Nephron (organoid): ENCODE data around the gene SEMA5A.

Experiments
- H3K27ac Mint-ChIP-seq, 3 experiments: 2 replicates each; pipeline ENCODE4 v1.8.0; 2020; ENCODE audit warnings: mixed read lengths in 3 of 3, mild to moderate bottlenecking in 2 of 3, moderate library complexity in 1 of 3
- H3K27me3 Mint-ChIP-seq: 2 replicates; pipeline ENCODE4 v1.8.0; 2021; ENCODE audit warnings: low read depth, mild to moderate bottlenecking, moderate library complexity, mixed read lengths
- H3K36me3 Mint-ChIP-seq: 2 replicates; pipeline ENCODE4 v1.8.0; 2020; ENCODE audit warnings: low read depth, mixed read lengths
- H3K4me1 Mint-ChIP-seq: 2 replicates; pipeline ENCODE4 v1.8.0; 2020; ENCODE audit warnings: mixed read lengths
- H3K4me3 Mint-ChIP-seq, 3 experiments: 2 replicates each; pipeline ENCODE4 v1.8.0; 2020; ENCODE audit warnings: mild to moderate bottlenecking in 3 of 3, mixed read lengths in 3 of 3, moderate library complexity in 2 of 3
- H3K9me3 Mint-ChIP-seq: 2 replicates; pipeline ENCODE4 v1.8.0; 2020; ENCODE audit warnings: mixed read lengths
- TF ChIP-seq, protein P1 (sequence below), 3 experiments: fragments of 200-600 bp; sonication (generic); IDR thresholded peaks; one replicate each; pipeline ENCODE4 v1.5.0; 2021; ENCODE audit warnings: antibody characterized with exemption in 3 of 3; ENCODE audit not compliant: unreplicated experiment in 3 of 3

Gene SEMA5A

DNA sequence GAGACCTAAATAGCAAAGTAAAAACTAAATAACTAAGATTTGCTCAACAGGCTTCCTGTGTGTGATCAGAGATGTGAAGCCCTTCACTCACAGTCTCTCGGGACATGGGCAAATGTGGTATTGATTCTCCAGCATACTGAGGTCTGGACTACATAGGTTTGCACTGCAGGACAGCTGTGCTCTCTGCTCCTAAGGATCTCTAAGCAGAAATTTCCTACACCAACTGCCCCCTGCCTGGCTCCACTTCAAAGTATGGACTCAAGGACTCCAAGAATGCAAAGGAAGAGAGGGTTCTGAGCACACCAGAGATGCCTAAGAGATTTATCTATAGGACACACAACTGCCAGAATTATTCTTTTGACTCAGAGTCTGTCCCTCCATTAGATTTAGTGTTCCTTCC lies 487.2 kb downstream of the SEMA5A start:
- Mint-ChIP-seq H3K4me3 (no peak overlapping the region), H3K9me3 (no peaks in the 10 kb centered on the region), H3K36me3 (peaks cover 34% of the 10 kb centered on the region), H3K27me3 (no peaks in the 10 kb centered on the region), H3K27ac (peak overlapping the region in 1 of 3 experiments; percentile 60), H3K4me1 (peaks cover 20% of the 10 kb centered on the region)
- TF ChIP-seq, protein P1, sequence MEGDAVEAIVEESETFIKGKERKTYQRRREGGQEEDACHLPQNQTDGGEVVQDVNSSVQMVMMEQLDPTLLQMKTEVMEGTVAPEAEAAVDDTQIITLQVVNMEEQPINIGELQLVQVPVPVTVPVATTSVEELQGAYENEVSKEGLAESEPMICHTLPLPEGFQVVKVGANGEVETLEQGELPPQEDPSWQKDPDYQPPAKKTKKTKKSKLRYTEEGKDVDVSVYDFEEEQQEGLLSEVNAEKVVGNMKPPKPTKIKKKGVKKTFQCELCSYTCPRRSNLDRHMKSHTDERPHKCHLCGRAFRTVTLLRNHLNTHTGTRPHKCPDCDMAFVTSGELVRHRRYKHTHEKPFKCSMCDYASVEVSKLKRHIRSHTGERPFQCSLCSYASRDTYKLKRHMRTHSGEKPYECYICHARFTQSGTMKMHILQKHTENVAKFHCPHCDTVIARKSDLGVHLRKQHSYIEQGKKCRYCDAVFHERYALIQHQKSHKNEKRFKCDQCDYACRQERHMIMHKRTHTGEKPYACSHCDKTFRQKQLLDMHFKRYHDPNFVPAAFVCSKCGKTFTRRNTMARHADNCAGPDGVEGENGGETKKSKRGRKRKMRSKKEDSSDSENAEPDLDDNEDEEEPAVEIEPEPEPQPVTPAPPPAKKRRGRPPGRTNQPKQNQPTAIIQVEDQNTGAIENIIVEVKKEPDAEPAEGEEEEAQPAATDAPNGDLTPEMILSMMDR (IDR thresholded peaks at IDR 0.05; ENCODE audit: unreplicated experiment in 3 of 3): no peak

DNA sequence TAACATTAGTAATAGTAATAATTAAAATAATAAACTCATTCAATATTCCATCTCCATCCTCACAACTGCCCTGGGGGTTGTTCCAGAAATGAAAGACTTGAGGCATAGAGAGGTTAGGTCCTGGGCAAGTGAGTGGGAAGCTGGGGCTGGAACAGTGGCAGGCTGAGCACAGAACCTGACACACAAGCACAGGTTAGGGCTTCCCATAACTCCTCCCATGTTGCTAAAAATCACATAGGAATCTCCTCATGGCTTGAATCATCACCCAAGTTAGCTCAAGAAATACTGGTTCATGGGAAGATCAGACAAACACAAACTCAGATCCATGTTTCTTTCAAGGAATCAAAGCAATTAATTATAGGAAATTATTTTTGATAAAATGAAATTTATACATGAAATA lies 487.7 kb downstream of the SEMA5A start:
- Mint-ChIP-seq H3K9me3 (no peaks in the 10 kb centered on the region), H3K27me3 (no peaks in the 10 kb centered on the region), H3K36me3 (peaks cover 29% of the 10 kb centered on the region), H3K27ac (peak overlapping the region in 1 of 3 experiments; percentile 60), H3K4me3 (no peak overlapping the region), H3K4me1 (peaks cover 20% of the 10 kb centered on the region)
- TF ChIP-seq, protein P1 (IDR thresholded peaks at IDR 0.05; ENCODE audit: unreplicated experiment in 3 of 3): no peak

DNA sequence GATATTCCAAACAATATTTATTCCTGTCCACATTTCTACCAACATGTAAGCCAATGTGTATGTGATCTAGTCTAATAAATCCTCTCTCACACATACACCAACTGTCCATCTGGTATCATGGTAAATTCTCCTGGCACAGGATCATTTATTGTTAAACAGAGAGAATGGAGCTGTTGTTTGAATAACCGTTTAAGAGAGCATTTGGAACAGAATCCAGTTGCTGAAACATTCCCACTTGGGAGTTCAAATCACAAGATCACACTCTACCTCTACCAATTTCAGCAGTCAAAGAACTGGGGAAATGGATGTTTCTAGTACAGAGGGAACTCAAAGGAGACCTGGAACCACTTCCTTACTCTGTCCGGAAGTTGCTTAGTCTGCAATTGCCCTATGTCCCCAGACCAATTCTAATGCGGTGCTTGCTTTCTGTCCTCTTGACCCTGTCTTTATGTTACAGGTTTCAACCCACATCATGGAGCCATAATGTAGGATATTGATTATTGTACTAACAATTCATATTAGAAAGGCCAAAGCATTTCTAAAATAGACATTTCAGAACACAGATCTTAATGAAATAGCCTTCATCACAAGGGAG lies 488.4 kb downstream of the SEMA5A start:
- H3K27ac Mint-ChIP-seq: no peak overlapping the region
- no peaks in the 10 kb centered on the region for H3K9me3 Mint-ChIP-seq
- peaks cover 20% of the 10 kb centered on the region for H3K4me1 Mint-ChIP-seq
- TF ChIP-seq, protein P1 (IDR thresholded peaks at IDR 0.05; ENCODE audit: unreplicated experiment in 3 of 3): no peak
- peaks cover 26% of the 10 kb centered on the region for H3K36me3 Mint-ChIP-seq
- H3K27me3 Mint-ChIP-seq: no peaks in the 10 kb centered on the region
- no peak overlapping the region for H3K4me3 Mint-ChIP-seq

DNA sequence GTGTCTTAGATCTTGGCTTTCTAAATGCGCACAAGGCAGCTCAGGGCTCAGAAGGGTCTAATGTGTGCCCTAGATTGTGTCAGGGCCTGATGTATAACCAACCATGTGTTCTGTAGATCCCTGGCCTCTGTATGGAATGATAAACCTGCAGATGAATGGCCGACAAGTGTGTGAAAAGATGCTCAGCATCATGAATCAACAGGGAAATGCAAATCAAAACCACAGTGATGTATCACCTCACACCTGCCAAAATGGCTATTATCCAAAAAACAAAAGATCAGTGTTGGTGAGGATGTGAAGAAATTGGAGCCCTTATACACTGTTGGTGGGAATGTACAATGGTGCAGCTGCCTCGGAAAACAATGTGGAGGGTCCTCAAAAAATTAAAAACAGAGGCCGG lies 489.8 kb downstream of the SEMA5A start:
- Mint-ChIP-seq H3K4me1 (peaks cover 19% of the 10 kb centered on the region), H3K27ac (no peak overlapping the region), H3K36me3 (peaks cover 19% of the 10 kb centered on the region), H3K4me3 (no peak overlapping the region), H3K9me3 (no peaks in the 10 kb centered on the region), H3K27me3 (no peaks in the 10 kb centered on the region)
- TF ChIP-seq, protein P1 (IDR thresholded peaks at IDR 0.05; ENCODE audit: unreplicated experiment in 3 of 3): no peak

DNA sequence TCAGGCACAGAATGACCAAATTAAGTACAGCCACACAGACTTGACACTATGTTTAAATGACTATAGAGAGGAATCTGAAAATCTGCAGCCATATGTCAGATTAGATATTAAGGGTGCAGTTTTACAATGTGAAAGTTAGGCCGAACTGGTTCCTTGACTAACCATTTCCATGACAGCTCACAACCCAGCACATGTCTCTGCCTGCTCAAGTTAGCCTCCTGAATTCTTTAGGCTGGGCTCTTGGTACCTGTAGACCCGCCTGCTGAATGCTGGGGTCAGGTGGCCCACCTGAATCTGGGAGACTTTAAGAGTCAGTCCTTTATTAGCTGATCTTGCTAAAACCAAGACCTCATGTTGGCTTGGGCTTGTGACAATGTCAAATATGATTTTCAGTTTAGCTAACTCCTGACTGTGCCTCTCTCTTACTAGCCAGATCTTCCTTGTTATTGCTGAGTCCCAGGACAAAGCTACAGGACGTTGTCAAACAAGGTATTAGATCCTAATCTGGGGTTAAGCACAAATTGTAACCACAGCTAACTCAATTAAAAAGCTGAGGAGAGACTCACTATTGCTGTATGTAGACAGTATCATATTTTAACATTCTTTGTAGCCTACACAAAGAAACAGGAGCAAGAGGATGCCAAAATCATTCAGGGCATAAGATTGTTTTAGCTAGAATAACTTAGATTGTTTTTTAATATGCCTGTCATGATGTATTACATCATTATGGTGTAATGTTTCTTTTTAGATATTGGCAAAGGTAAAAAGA lies 490.9 kb downstream of the SEMA5A start:
- no peak overlapping the region for H3K27ac Mint-ChIP-seq
- H3K36me3 Mint-ChIP-seq: peaks cover 20% of the 10 kb centered on the region
- peaks cover 13% of the 10 kb centered on the region for H3K4me1 Mint-ChIP-seq
- no peaks in the 10 kb centered on the region for H3K27me3 Mint-ChIP-seq
- no peaks in the 10 kb centered on the region for H3K9me3 Mint-ChIP-seq
- no peak overlapping the region for H3K4me3 Mint-ChIP-seq
- TF ChIP-seq, protein P1 (IDR thresholded peaks at IDR 0.05; ENCODE audit: unreplicated experiment in 3 of 3): no peak

DNA sequence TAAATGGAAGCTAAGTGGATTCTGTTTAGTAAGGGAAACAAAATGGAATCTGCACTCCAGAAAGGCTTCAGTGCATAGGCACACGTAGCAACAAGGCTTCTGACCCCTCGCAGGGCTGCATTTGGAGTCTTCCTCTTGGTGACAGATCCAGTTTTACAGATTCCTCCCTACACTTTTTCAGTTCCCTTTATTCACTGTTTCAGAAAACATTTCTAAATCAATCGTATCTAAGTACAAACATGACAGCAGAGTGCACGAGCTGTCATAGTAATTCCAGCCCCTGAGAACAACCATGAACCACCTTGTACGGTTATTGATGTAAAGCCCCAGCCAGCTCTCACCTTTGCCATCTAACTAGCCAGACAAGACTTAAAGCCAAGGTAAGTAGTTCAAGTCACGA lies 491.6 kb downstream of the SEMA5A start:
- H3K36me3 Mint-ChIP-seq: peaks cover 23% of the 10 kb centered on the region
- H3K27ac Mint-ChIP-seq: no peak overlapping the region
- no peaks in the 10 kb centered on the region for H3K27me3 Mint-ChIP-seq
- H3K9me3 Mint-ChIP-seq: no peaks in the 10 kb centered on the region
- TF ChIP-seq, protein P1 (IDR thresholded peaks at IDR 0.05; ENCODE audit: unreplicated experiment in 3 of 3): no peak
- no peak overlapping the region for H3K4me3 Mint-ChIP-seq
- peaks cover 11% of the 10 kb centered on the region for H3K4me1 Mint-ChIP-seq
